ENCODE results near the gene ZNF839.

Gene ZNF839

GRCh38 chr14:102279688-102280348 lies 39.7 kb upstream of the ZNF839 start (continued):
- TF ChIP-seq ZNF10 (tag by site-specific recombination; IDR thresholded peaks at IDR 0.05) (no peak), GLI4 (tag by site-specific recombination; IDR thresholded peaks at IDR 0.05) (no peak), ZNF266 (tag by site-specific recombination; IDR thresholded peaks at IDR 0.05; ENCODE audit: low read depth) (no peak), EGR2 (tag by site-specific recombination; IDR thresholded peaks at IDR 0.05; ENCODE audit: low read depth) (0 out of 2 replicates have a peak, but pooled peaks have one; percentile 21), HOXA7 (CRISPR knock-in tag; IDR thresholded peaks at IDR 0.05; ENCODE audit: borderline replicate concordance) (no peak), KLF17 (tag by site-specific recombination; IDR thresholded peaks at IDR 0.05) (no peak), ZNF530 (tag by site-specific recombination; IDR thresholded peaks at IDR 0.05; ENCODE audit: low read depth) (no peak)

- Histone ChIP-seq H3K4me3 (ENCODE audit: low read depth, low read length) (no peak overlapping the region), H3K36me3 (ENCODE audit: control insufficient read depth in 2 of 2, insufficient read depth in 1 of 2, low read length in 2 of 2) (peaks cover 0 to 9% of the 10 kb centered on the region in 2 experiments; a peak in 2 of 3 replicates), H3K27ac (ENCODE audit: extremely low read depth, low read depth, low read length) (no peak overlapping the region), H3K9me3 (ENCODE audit: control insufficient read depth, insufficient read depth, low read depth, low read length) (no peaks in the 10 kb centered on the region), H3K4me1 (ENCODE audit: control insufficient read depth, insufficient read depth, low read length) (no peaks in the 10 kb centered on the region)
- ChIA-PET CTCF (no interaction called here), POLR2A (no interaction called here)
- TF ChIP-seq GLIS1 (tag by site-specific recombination; IDR thresholded peaks at IDR 0.05) (no peak), KLF7 (tag by site-specific recombination; IDR thresholded peaks at IDR 0.05; ENCODE audit: borderline replicate concordance) (no peak), TCF7L2 (IDR thresholded peaks at IDR 0.05; ENCODE audit: borderline replicate concordance, low read depth, low read length) (no peak), ZNF658 (tag by site-specific recombination; IDR thresholded peaks at IDR 0.05) (no peak)
Measured at GRCh38 chr14:102280376-102280962, 39.1 kb upstream of the ZNF839 start.

- CTCF ChIA-PET = interaction anchor here (0.7 to 1.4 kb wide), 3 partner anchors 11 to 31 kb away, joined by 3 to 8 read pairs (median 4); no protein-coding TSS in a partner anchor
- H3K4me1 ChIP-seq (ENCODE audit: control insufficient read depth, insufficient read depth, low read length) = no peaks in the 10 kb centered on the region
- POLR2A ChIA-PET = interaction anchor here (0.6 kb wide), 1 partner anchor 23 kb away, joined by 5 read pairs; no protein-coding TSS in a partner anchor
- H3K4me3 ChIP-seq (ENCODE audit: low read depth, low read length) = no peak overlapping the region
- H3K9me3 ChIP-seq (ENCODE audit: control insufficient read depth, insufficient read depth, low read depth, low read length) = no peaks in the 10 kb centered on the region
- H3K27ac ChIP-seq (ENCODE audit: extremely low read depth, low read depth, low read length) = no peak overlapping the region
- H3K36me3 ChIP-seq (ENCODE audit: control insufficient read depth in 2 of 2, insufficient read depth in 1 of 2, low read length in 2 of 2) = peaks cover 0 to 9% of the 10 kb centered on the region in 2 experiments; a peak in 2 of 3 replicates
- TF ChIP-seq ZNF629 (tag by site-specific recombination; IDR thresholded peaks at IDR 0.05) (no peak), ZNF433 (tag by site-specific recombination; IDR thresholded peaks at IDR 0.05; ENCODE audit: low read depth) (no peak), ZBTB26 (tag by site-specific recombination; optimal IDR thresholded peaks at IDR 0.05) (no peak), HIC1 (tag by site-specific recombination; IDR thresholded peaks at IDR 0.05) (no peak), ZNF175 (tag by site-specific recombination; IDR thresholded peaks at IDR 0.05) (no peak), ZNF660 (tag by site-specific recombination; IDR thresholded peaks at IDR 0.05) (no peak), ZNF221 (tag by site-specific recombination; IDR thresholded peaks at IDR 0.05; ENCODE audit: borderline replicate concordance) (no peak), PRDM10 (tag by site-specific recombination; IDR thresholded peaks at IDR 0.05) (no peak), ZNF639 (tag by site-specific recombination; IDR thresholded peaks at IDR 0.05) (no peak)
Measured at GRCh38 chr14:102282751-102283465, 36.6 kb upstream of the ZNF839 start.
